Measurements from ENCODE around the gene PPM1L. TPM values are rescaled to one million over a fixed set of nuclear protein-coding genes. Genes with fewer than 3 reads are reported as not detected.
"Not testable (repeated sequence)": the region's sequence is repeated elsewhere in the genome, so short reads cannot be mapped to it uniquely, and the experiment has no call there.

Gene PPM1L
- total RNA-seq: 1 to 10 TPM; 5.0 to 8.3 TPM

- H3K4me1 Mint-ChIP-seq: peaks cover 32% of the 10 kb centered on the region
- CTCF ChIA-PET: interaction anchor here (0.7 to 1.1 kb wide), 2 partner anchors 9 to 40 kb away, joined by 3 read pairs; no protein-coding TSS in a partner anchor
- ATAC-seq: peak; percentile 58
- H3K27ac Mint-ChIP-seq: peak within 1 kb of the TSS; percentile 89
- H3K27me3 Mint-ChIP-seq: peaks cover 21% of the 10 kb centered on the region
- H3K9me3 Mint-ChIP-seq (ENCODE audit: low read depth): no peaks in the 10 kb centered on the region
- H3K36me3 Mint-ChIP-seq: peaks cover 2% of the 10 kb centered on the region
- peak within 1 kb of the TSS; percentile 97 for H3K4me3 Mint-ChIP-seq
- DNase-seq: peak; percentile 65
Measured at GRCh38 chr3:160755776-160756304, at the start of gene PPM1L. PPM1L (plus strand) TSS chr3:160756231.

- Mint-ChIP-seq H3K36me3 (no peaks in the 10 kb centered on the region), H3K27ac (no peak overlapping the region), H3K27me3 (peaks cover 54% of the 10 kb centered on the region), H3K4me1 (no peaks in the 10 kb centered on the region), H3K9me3 (ENCODE audit: low read depth) (no peaks in the 10 kb centered on the region), H3K4me3 (no peak overlapping the region)
- CTCF ChIA-PET: interaction anchor here (2.9 kb wide), 1 partner anchor 234 kb away, joined by 13 read pairs; no protein-coding TSS in a partner anchor
- peak; percentile 45 for DNase-seq
- peak; percentile 42 for ATAC-seq
Measured at GRCh38 chr3:160707187-160707794, 48.7 kb upstream of the PPM1L start.

GRCh38 chr3:160709477-160710182 lies 46.4 kb upstream of the PPM1L start:
- CTCF ChIA-PET: interaction anchor here (1.4 to 2.9 kb wide), 2 partner anchors 9 to 231 kb away, joined by 3 to 13 read pairs; no protein-coding TSS in a partner anchor
- DNase-seq (no peak), ATAC-seq (no peak)
- Mint-ChIP-seq H3K27me3 (peaks cover 44% of the 10 kb centered on the region), H3K27ac (no peak overlapping the region), H3K4me1 (no peaks in the 10 kb centered on the region), H3K4me3 (no peak overlapping the region), H3K9me3 (ENCODE audit: low read depth) (no peaks in the 10 kb centered on the region), H3K36me3 (no peaks in the 10 kb centered on the region)

GRCh38 chr3:160713144-160713543 lies 42.9 kb upstream of the PPM1L start:
- ATAC-seq, CTCF ChIA-PET, H3K4me3 Mint-ChIP-seq: not testable (repeated sequence)

GRCh38 chr3:160719710-160720109 lies 36.3 kb upstream of the PPM1L start:
- no peak for ATAC-seq
- CTCF ChIA-PET: no interaction called here
- Mint-ChIP-seq H3K9me3 (ENCODE audit: low read depth) (no peaks in the 10 kb centered on the region), H3K27me3 (peaks cover 29% of the 10 kb centered on the region), H3K27ac (no peak overlapping the region), H3K36me3 (no peaks in the 10 kb centered on the region), H3K4me1 (no peaks in the 10 kb centered on the region), H3K4me3 (no peak overlapping the region)
- DNase-seq: no peak

More at GRCh38 chr3:160713144-160713543, 42.9 kb upstream of the PPM1L start:
- peaks cover 28% of the 10 kb centered on the region for H3K27me3 Mint-ChIP-seq
- not testable (repeated sequence) for H3K9me3 Mint-ChIP-seq (ENCODE audit: low read depth); DNase-seq; H3K4me1 Mint-ChIP-seq; H3K27ac Mint-ChIP-seq; H3K36me3 Mint-ChIP-seq

- no peak for ATAC-seq
- no peak for DNase-seq
Measured at GRCh38 chr3:160720123-160720746, 35.8 kb upstream of the PPM1L start.

GRCh38 chr3:160722331-160722730 lies 33.7 kb upstream of the PPM1L start:
- no peak for DNase-seq
- no peak for ATAC-seq
- no peaks in the 10 kb centered on the region for H3K4me1 Mint-ChIP-seq
- H3K27ac Mint-ChIP-seq: no peak overlapping the region
- CTCF ChIA-PET: no interaction called here
- H3K9me3 Mint-ChIP-seq (ENCODE audit: low read depth): no peaks in the 10 kb centered on the region
- no peak overlapping the region for H3K4me3 Mint-ChIP-seq
- peaks cover 22% of the 10 kb centered on the region for H3K27me3 Mint-ChIP-seq
- H3K36me3 Mint-ChIP-seq: no peaks in the 10 kb centered on the region

More at GRCh38 chr3:160720123-160720746, 35.8 kb upstream of the PPM1L start:
- no peak overlapping the region for H3K27ac Mint-ChIP-seq
- H3K9me3 Mint-ChIP-seq (ENCODE audit: low read depth): no peaks in the 10 kb centered on the region
- CTCF ChIA-PET: no interaction called here
- peaks cover 29% of the 10 kb centered on the region for H3K27me3 Mint-ChIP-seq
- H3K4me3 Mint-ChIP-seq: no peak overlapping the region
- no peaks in the 10 kb centered on the region for H3K36me3 Mint-ChIP-seq
- H3K4me1 Mint-ChIP-seq: no peaks in the 10 kb centered on the region

- DNase-seq (no peak), ATAC-seq (no peak)
- Mint-ChIP-seq H3K9me3 (ENCODE audit: low read depth) (no peaks in the 10 kb centered on the region), H3K4me3 (no peak overlapping the region), H3K27me3 (peaks cover 27% of the 10 kb centered on the region), H3K27ac (no peak overlapping the region), H3K36me3 (no peaks in the 10 kb centered on the region), H3K4me1 (no peaks in the 10 kb centered on the region)
- CTCF ChIA-PET: no interaction called here
Measured at GRCh38 chr3:160725338-160725737, 30.7 kb upstream of the PPM1L start.

GRCh38 chr3:160735826-160736225 lies 20.2 kb upstream of the PPM1L start:
- no peak for ATAC-seq

GRCh38 chr3:160738048-160738447 lies 18.0 kb upstream of the PPM1L start:
- Mint-ChIP-seq H3K4me1 (no peaks in the 10 kb centered on the region), H3K4me3 (no peak overlapping the region), H3K36me3 (no peaks in the 10 kb centered on the region), H3K27ac (no peak overlapping the region), H3K27me3 (peaks cover 20% of the 10 kb centered on the region), H3K9me3 (ENCODE audit: low read depth) (no peaks in the 10 kb centered on the region)
- DNase-seq (no peak), ATAC-seq (no peak)
- CTCF ChIA-PET: no interaction called here

More at GRCh38 chr3:160735826-160736225, 20.2 kb upstream of the PPM1L start:
- H3K27ac Mint-ChIP-seq: no peak overlapping the region
- H3K4me1 Mint-ChIP-seq: no peaks in the 10 kb centered on the region
- H3K36me3 Mint-ChIP-seq: no peaks in the 10 kb centered on the region
- no peaks in the 10 kb centered on the region for H3K9me3 Mint-ChIP-seq (ENCODE audit: low read depth)
- CTCF ChIA-PET: no interaction called here
- peaks cover 10% of the 10 kb centered on the region for H3K27me3 Mint-ChIP-seq
- DNase-seq: no peak
- H3K4me3 Mint-ChIP-seq: no peak overlapping the region

GRCh38 chr3:160739079-160739478 lies 17.0 kb upstream of the PPM1L start:
- H3K9me3 Mint-ChIP-seq (ENCODE audit: low read depth): no peaks in the 10 kb centered on the region
- no peaks in the 10 kb centered on the region for H3K4me1 Mint-ChIP-seq
- no peak overlapping the region for H3K4me3 Mint-ChIP-seq
- DNase-seq (no peak), ATAC-seq (no peak)
- peaks cover 29% of the 10 kb centered on the region for H3K27me3 Mint-ChIP-seq
- CTCF ChIA-PET: no interaction called here
- no peak overlapping the region for H3K27ac Mint-ChIP-seq
- H3K36me3 Mint-ChIP-seq: no peaks in the 10 kb centered on the region

- DNase-seq (no peak), ATAC-seq (no peak)
- Mint-ChIP-seq H3K27me3 (peaks cover 40% of the 10 kb centered on the region), H3K36me3 (no peaks in the 10 kb centered on the region), H3K4me3 (no peak overlapping the region), H3K9me3 (ENCODE audit: low read depth) (no peaks in the 10 kb centered on the region), H3K27ac (no peak overlapping the region), H3K4me1 (no peaks in the 10 kb centered on the region)
- CTCF ChIA-PET: interaction anchor here (1.1 to 1.5 kb wide), 2 partner anchors 8 to 180 kb away, joined by 3 read pairs; no protein-coding TSS in a partner anchor
Measured at GRCh38 chr3:160746976-160747375, 9.1 kb upstream of the PPM1L start.

- Mint-ChIP-seq H3K4me1 (no peaks in the 10 kb centered on the region), H3K27me3 (peaks cover 36% of the 10 kb centered on the region), H3K27ac (no peak overlapping the region), H3K9me3 (ENCODE audit: low read depth) (no peaks in the 10 kb centered on the region), H3K4me3 (no peak overlapping the region), H3K36me3 (no peaks in the 10 kb centered on the region)
- DNase-seq (no peak), ATAC-seq (no peak)
- CTCF ChIA-PET: interaction anchor here (1.1 to 1.5 kb wide), 2 partner anchors 8 to 180 kb away, joined by 3 read pairs; no protein-coding TSS in a partner anchor
Measured at GRCh38 chr3:160747422-160747821, 8.6 kb upstream of the PPM1L start.

Data from activated CD8-positive, alpha-beta memory T cell treated with anti-CD3 and anti-CD28 coated beads, Interleukin-2, amount 10 ng/mL, durations not matched to agents 7 days and 5 days (primary cell).